H1 (cell line): Measurements from ENCODE around the gene SMAP2. TPM values are rescaled to one million over a fixed set of nuclear protein-coding genes. Genes with fewer than 3 reads are reported as not detected.

ENCODE experiments used
- KDM4A ChIP-seq: IDR thresholded peaks from one replicate; pipeline ENCODE4 v1.7.1; 2012; ENCODE audit warnings: low read depth, mild to moderate bottlenecking, moderate library complexity, low read length, inconsistent platforms; ENCODE audit not compliant: severe bottlenecking
- NANOG ChIP-seq: IDR thresholded peaks from 2 replicates; pipeline ENCODE4 v1.6.1; 2011; ENCODE audit warnings: low read length, low read depth, mild to moderate bottlenecking, inconsistent platforms; ENCODE audit not compliant: insufficient read depth, poor library complexity, severe bottlenecking
- SIRT6 ChIP-seq: IDR thresholded peaks from one replicate; pipeline ENCODE4 v1.7.1; 2012; ENCODE audit warnings: low read length, inconsistent platforms
- SUZ12 ChIP-seq: fragments of 200-600 bp; sonication (generic); IDR thresholded peaks from 2 replicates; pipeline ENCODE4 v1.6.1; 2012; ENCODE audit warnings: mild to moderate bottlenecking, inconsistent platforms, low read length, moderate library complexity, mixed read lengths
- polyA plus RNA-seq, 7 experiments: library from polyadenylated mRNA; depleted of rRNA in 3 of 7; stranded (reverse) in 5 of 7; unstranded in 2 of 7; fragments of >200 nt in 5 of 7; fragments of 200-250 nt in 2 of 7; gene quantifications; 1 replicate in 5 of 7; 2 replicates in 1 of 7; 4 replicates in 1 of 7; pipeline versions ENCODE4 v1.2.1 to v1.2.3, GENCODE V29; 2011 to 2013; ENCODE audit warnings: missing spikeins in 2 of 7, mixed read lengths in 2 of 7
- total RNA-seq: library from RNA; stranded (reverse); fragmentation: NEBNext Ultra II Directional; extraction: Animal tissue kit (Norgen Biotek cat#: 25700); gene quantifications from 2 replicates; pipeline ENCODE4 v1.2.1, GENCODE V29; 2021

The SMAP2 gene
- total and polyA plus RNA-seq, 2 of the 8 experiments (the other 6 are each of a cell fraction or from before 2014, with no cell fraction given): 4.3 to 5.5 TPM

DNA sequence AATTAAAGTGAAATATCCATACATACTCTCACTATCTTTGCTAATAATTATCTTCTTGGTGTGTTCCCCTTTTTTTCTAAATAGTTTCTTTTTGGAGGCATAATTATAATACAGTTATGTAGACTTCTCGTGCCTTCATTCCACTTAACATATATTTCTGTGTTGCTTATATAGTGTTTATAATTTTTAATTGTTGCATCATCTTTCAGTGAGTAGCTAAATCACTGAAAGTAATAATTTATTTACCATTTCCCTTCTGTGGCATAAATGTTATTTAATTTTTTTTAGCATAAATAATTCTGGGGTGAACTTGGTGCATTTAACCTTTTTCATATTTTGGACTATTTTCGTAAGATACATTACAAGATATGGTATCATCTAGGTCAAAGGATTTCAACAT lies 38.3 kb downstream of the SMAP2 start (continued):
- TF ChIP-seq KDM4A (no peak), NANOG (no peak), SIRT6 (no peak), SUZ12 (no peak)
